Endothelial cell of umbilical vein (primary cell): Measurements from ENCODE around the gene MARK1.

Source experiments
- CTCF ChIP-seq, 2 donors: IDR thresholded peaks; 1 replicate in 1 of 2; 2 replicates in 1 of 2; pipeline ENCODE4 v1.5.1; 2011; ENCODE audit warnings: low read length in 2 of 2, mild to moderate bottlenecking in 2 of 2, moderate library complexity in 2 of 2, control low read depth in 1 of 2, inconsistent platforms in 1 of 2, low read depth in 1 of 2; ENCODE audit not compliant: insufficient read depth in 1 of 2; ENCODE audit errors: extremely low read depth in 1 of 2
- EZH2 ChIP-seq: IDR thresholded peaks from 2 replicates; pipeline ENCODE4 v1.6.1; 2012; ENCODE audit warnings: borderline replicate concordance, low read depth, mild to moderate bottlenecking, moderate library complexity, low read length, inconsistent platforms; ENCODE audit not compliant: severe bottlenecking
- FOS ChIP-seq: IDR thresholded peaks from 2 replicates; pipeline ENCODE4 v1.6.1; 2011; ENCODE audit warnings: mild to moderate bottlenecking, low read length, moderate library complexity, borderline replicate concordance; ENCODE audit not compliant: insufficient read depth
- JUN ChIP-seq: IDR thresholded peaks from 2 replicates; pipeline ENCODE4 v1.6.1; 2011; ENCODE audit warnings: borderline replicate concordance, low read depth; ENCODE audit not compliant: insufficient read length, insufficient read depth
- MAX ChIP-seq: IDR thresholded peaks from 2 replicates; pipeline ENCODE4 v1.6.1; 2011; ENCODE audit not compliant: insufficient read depth, insufficient read length
- POLR2A ChIP-seq: IDR thresholded peaks from 2 replicates; pipeline ENCODE4 v1.6.1; 2012; ENCODE audit warnings: low read depth, mild to moderate bottlenecking, control low read depth, low read length
- POLR2AphosphoS5 ChIP-seq: IDR thresholded peaks from 2 replicates; pipeline ENCODE4 v1.6.1; 2012; ENCODE audit warnings: low read depth, mild to moderate bottlenecking, control low read depth, low read length, moderate library complexity; ENCODE audit not compliant: insufficient read depth

GRCh38 chr1:220528679-220529501 is 954 bp downstream of the MARK1 start:
- TF ChIP-seq CTCF (IDR thresholded peaks at IDR 0.05; ENCODE audit: extremely low read depth in 1 of 2, insufficient read depth in 1 of 2, low read depth in 1 of 2, low read length in 2 of 2) (no peak), POLR2A (no peak), POLR2AphosphoS5 (no peak), EZH2 (peak; percentile 40), FOS (no peak), MAX (no peak), JUN (no peak)
